ENCODE measurements around the gene PDE12.

Gene PDE12

GRCh38 chr3:57530071-57530608 is 25.9 kb upstream of the PDE12 start:
- no peak overlapping the region for H3K4me3 ChIP-seq (replicated peaks; ENCODE audit: insufficient read depth, low read length)
- no peak for DNase-seq (ENCODE audit: low read depth in 1 of 2, low spot score in 1 of 2)
- H3K27me3 ChIP-seq (ENCODE audit: insufficient read depth, poor library complexity, severe bottlenecking) = no peaks in the 10 kb centered on the region
- TF ChIP-seq CTCF (IDR thresholded peaks at IDR 0.05; ENCODE audit: insufficient read depth, low read length) (no peak), GABPA (IDR thresholded peaks at IDR 0.05; ENCODE audit: low read depth) (no peak), REST (IDR thresholded peaks at IDR 0.05; ENCODE audit: insufficient replicate concordance, low read depth) (no peak), POLR2AphosphoS5 (IDR thresholded peaks at IDR 0.05; ENCODE audit: low read depth) (no peak), SPI1 (IDR thresholded peaks at IDR 0.05; ENCODE audit: borderline replicate concordance, low read depth) (no peak)
- H3K27ac ChIP-seq (replicated peaks) = no peak overlapping the region

- TF ChIP-seq CTCF (IDR thresholded peaks at IDR 0.05; ENCODE audit: insufficient read depth, low read length) (no peak), REST (IDR thresholded peaks at IDR 0.05; ENCODE audit: insufficient replicate concordance, low read depth) (no peak), SPI1 (IDR thresholded peaks at IDR 0.05; ENCODE audit: borderline replicate concordance, low read depth) (no peak), POLR2AphosphoS5 (IDR thresholded peaks at IDR 0.05; ENCODE audit: low read depth) (no peak), GABPA (IDR thresholded peaks at IDR 0.05; ENCODE audit: low read depth) (no peak)
- Histone ChIP-seq H3K27me3 (ENCODE audit: insufficient read depth, poor library complexity, severe bottlenecking) (no peaks in the 10 kb centered on the region), H3K27ac (replicated peaks) (no peak overlapping the region), H3K4me3 (replicated peaks; ENCODE audit: insufficient read depth, low read length) (no peak overlapping the region)
- no peak for DNase-seq (ENCODE audit: low read depth in 1 of 2, low spot score in 1 of 2)
Observed at GRCh38 chr3:57538465-57538864, 17.6 kb upstream of the PDE12 start.

GRCh38 chr3:57544181-57545125 is 11.6 kb upstream of the PDE12 start, which contains the start of gene DNAH12:
Gene DNAH12 (minus strand): TSS chr3:57544344. CDS start chr3:57542870, 1,474 bp downstream.
- H3K4me3 ChIP-seq (replicated peaks; ENCODE audit: insufficient read depth, low read length) = no peak within 1 kb of the TSS

More at GRCh38 chr3:57544181-57545125, 11.6 kb upstream of the PDE12 start, which contains the start of gene DNAH12:
- Histone ChIP-seq H3K27ac (replicated peaks) (no peak within 1 kb of the TSS), H3K27me3 (ENCODE audit: insufficient read depth, poor library complexity, severe bottlenecking) (no peaks in the 10 kb centered on the region)
- TF ChIP-seq REST (IDR thresholded peaks at IDR 0.05; ENCODE audit: insufficient replicate concordance, low read depth) (no peak), SPI1 (IDR thresholded peaks at IDR 0.05; ENCODE audit: borderline replicate concordance, low read depth) (peak; percentile 78)
- peak in 1 of 2 experiments; percentile 23 for DNase-seq (ENCODE audit: low read depth in 1 of 2, low spot score in 1 of 2)

Data from HL-60 (cell line).